Mesenteric fat pad (tissue), 1 donor: Measurements from ENCODE around the gene TSPAN18. TPM values are rescaled to one million over a fixed set of nuclear protein-coding genes. Genes with fewer than 3 reads are reported as not detected.

Source experiments
- DNase-seq: peaks from one replicate; pipeline ENCODE4 v3.0.0-alpha.2; 2020; ENCODE audit warnings: low spot score
- total RNA-seq: library from RNA; stranded (reverse); fragmentation: NEBNext Ultra II Directional; extraction: Animal tissue kit (Norgen Biotek cat#: 25700); gene quantifications from one replicate; pipeline ENCODE4 v1.2.1, GENCODE V29; 2021
- donor health status: DM: yes; HTN: yes; CAD: no.

TSPAN18 gene
- total RNA-seq, 1 donor from 2014 or later = 14.2 TPM

DNA sequence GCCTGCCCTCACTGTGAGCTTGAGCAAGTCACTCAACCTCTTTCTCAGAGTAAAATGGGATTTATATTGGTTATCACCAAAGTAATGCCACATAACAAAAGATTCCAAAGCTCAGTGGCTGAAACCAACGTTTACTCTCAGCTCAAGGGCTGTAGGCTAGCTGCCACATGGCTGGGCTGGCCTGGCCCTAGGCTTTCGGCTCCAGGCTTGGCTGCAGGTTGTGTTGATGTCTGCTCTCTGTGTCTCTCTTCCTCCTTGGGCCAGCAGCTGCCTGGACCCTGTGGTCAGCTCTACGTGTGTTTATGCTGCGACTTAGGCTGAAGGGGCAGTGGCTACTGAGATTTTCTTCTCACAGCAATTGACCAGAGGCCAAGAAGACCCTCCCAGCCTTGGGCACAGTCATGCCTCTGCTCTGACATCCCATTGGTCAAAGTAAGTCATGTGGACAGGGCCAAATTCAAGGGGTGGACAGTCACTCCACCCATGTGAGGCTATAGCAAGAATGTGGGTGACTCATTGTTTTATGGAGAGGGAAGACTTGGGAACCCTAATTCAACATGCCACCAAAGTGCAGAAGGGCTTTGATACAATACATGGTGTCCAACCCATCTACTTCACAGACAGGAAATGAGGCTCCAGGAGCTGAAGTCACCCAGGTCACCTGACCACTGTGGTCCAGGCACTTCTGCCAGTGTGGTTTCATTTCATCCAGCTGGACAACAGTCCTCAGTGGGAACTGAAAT lies 90.6 kb downstream of the TSPAN18 start:
- no peak for DNase-seq

DNA sequence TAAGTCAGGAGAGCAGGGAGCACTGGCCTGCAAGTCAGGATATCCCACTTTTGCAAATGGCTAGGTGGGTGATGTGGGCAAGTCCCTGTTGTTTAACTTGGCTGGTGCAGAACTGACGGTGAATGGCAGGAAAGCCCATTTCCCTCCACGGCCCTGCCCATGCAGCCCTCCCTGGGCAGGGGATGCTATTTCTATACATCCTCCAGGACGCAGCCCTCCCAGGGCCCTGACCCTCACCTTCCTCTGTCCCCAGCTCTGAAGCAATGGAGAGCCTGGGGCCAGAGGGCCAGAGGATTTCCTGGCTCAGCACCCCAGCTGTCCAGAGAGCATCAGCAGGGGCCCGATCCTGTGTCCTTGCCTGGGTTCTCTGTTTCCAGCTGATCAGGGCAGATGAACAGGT lies 91.3 kb downstream of the TSPAN18 start:
- no peak for DNase-seq

DNA sequence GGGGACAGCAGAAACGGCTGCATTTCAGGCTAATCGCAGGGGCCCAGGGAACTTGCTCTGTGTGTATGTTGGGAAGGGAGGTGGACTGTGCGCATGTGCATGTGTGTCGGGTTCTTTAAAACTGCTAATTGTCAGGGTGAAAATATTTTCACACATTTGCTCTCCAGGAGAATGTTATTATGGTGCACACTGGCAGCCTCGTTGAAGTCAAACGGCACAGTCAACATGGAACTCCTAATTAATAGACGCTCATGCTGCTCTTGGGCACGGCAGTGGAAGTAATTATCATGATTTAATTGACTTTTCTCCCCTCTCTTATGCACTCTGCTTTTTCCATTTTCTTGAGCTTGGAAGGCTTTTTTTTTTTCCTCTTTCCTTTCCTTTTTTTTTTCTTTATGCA lies 92.6 kb downstream of the TSPAN18 start:
- DNase-seq = no peak

DNA sequence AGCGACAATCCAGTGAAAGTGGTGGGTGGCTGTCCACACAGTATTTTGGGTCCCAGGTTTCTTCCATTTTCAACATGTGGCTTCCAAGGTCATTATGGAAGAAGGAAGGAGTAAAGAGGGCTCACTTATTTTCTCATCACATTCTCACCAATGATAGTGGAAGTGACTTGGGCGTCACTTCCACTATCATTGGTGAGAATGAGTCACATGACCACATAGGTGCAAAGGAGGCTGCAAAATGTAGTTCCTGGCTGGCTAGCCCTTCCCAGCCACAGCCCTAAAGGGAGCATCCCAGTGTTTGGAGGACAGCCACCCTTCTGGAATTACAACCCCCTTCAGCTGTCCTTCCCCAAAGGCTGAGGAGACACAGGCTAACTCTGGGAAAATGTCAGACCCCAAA lies 95.6 kb downstream of the TSPAN18 start:
- DNase-seq = no peak

DNA sequence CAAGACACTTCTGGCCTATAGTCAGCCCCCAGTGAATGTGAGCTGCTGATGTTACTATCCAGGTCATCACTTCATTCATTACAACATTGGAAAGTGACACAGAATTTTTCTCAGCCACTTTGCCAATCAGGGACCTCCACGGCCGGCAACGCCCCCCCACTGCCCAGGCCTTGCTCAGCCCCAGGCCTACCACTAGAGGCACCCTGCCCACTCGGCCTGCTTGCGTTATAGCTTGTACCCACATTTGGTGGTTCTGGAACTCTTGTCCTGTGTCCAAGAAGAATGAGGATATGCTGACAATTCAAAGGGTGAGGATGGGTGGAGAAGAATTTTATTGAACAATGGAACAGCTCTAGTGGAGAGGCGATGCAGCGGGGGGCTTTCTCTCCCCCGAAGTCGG lies 96.2 kb downstream of the TSPAN18 start:
- peak; percentile 49 for DNase-seq

- peak; percentile 30 for DNase-seq
Observed at GRCh38 chr11:44823868-44824267, 97.1 kb downstream of the TSPAN18 start.

GRCh38 chr11:44824300-44824704 lies 97.5 kb downstream of the TSPAN18 start:
- peak; percentile 47 for DNase-seq

GRCh38 chr11:44825058-44825785 lies 98.5 kb downstream of the TSPAN18 start:
- DNase-seq = peak; percentile 64

- DNase-seq = peak; percentile 87
Observed at GRCh38 chr11:44826922-44827643, 100.3 kb downstream of the TSPAN18 start.

- peak; percentile 60 for DNase-seq
Observed at GRCh38 chr11:44828296-44828695, 101.5 kb downstream of the TSPAN18 start.

- DNase-seq = peak; percentile 26
Observed at GRCh38 chr11:44829838-44830237, 103.1 kb downstream of the TSPAN18 start.

- peak; percentile 64 for DNase-seq
Observed at GRCh38 chr11:44831605-44832394, 105.0 kb downstream of the TSPAN18 start.

DNA sequence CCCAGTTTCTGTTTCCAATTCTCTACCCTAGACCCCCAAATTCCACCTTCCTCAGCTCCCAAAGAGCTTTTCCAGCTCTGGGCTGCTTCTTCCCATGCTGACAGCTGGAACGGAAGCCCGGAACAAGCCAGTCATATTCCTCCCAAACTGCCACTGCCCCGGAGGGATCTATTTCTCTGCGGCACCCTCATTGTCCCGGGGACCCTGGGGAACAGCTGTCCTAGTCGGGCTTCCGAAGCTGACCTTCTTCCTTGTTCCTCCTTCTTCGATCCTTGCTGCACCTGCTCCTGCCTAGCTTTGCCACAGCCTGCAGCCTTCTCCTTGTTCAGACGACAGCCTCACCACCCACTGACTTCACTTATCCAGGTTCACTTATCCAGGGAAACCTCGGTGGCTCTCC lies 105.7 kb downstream of the TSPAN18 start:
- peak; percentile 71 for DNase-seq

- peak; percentile 35 for DNase-seq
Observed at GRCh38 chr11:44833221-44833876, 106.6 kb downstream of the TSPAN18 start.

DNA sequence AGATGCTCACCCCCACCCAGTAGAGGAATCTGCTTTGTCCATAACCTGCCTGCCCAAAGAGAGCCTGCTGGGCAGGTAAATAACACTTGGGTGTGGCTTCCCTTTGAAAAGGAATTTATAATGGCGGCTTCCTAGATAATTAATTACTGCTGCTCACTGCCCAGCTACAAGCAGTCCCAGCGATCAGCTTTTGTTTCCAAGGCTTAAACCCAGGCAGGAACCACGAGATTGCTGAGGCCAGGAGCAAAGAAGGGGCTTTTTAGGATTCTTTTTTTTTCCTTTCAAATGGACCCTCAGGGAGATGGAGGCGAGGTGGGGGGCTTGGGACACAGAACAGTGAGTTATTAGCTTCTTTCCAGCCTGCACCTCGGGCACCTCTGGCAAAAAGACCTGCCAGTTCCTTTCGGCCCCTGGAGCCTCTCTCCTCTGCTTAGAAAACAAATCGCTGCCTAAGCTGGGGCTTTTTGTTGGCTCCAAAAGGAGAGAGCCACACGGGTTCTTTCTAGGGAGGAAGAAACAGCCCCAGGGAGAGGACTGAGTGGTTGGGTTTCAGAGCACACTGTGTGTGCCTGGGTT lies 107.2 kb downstream of the TSPAN18 start:
- DNase-seq = peak; percentile 43

DNA sequence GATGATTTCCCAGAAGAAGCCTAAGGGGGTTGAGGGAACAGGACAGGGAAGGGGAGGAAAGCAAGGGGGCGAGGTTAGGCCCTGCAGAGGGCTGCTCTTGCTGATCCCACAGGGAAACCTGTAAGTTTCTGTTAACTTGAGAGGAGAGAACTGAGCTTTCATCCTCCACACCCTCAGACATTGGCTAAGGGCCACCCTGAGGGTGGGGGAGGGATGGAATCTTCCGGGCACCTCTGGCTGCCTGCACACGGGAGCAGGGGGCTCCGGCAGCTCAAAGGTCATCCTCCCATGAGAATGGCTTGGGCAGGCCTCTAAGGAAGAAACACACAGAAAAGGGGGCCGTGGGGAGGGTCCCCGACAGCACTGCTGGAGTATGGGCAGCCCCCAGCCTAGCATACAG lies 108.1 kb downstream of the TSPAN18 start:
- DNase-seq = peak; percentile 30

DNA sequence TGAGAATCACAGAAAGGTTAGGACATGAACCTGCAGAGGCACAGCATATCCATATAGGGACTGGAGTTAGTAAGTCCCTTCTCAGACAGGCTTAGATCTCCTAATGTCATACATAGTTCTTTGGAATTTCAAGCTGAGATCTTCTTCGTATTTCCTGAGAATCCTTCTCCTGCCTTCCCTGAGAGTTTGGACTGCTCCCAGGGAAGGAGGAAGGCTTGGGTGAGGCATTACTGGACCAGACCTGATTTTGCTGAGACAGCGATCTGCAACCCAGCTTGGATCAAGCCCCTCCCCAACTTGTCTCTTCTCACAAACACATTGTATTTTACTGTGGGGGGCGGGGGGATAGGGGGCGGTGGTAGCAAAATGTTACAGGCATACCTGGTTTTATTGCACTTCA lies 108.5 kb downstream of the TSPAN18 start:
- peak; percentile 16 for DNase-seq

- DNase-seq = no peak
Observed at GRCh38 chr11:44835938-44836337, 109.2 kb downstream of the TSPAN18 start.

GRCh38 chr11:44837661-44838060 lies 110.9 kb downstream of the TSPAN18 start:
- no peak for DNase-seq

DNA sequence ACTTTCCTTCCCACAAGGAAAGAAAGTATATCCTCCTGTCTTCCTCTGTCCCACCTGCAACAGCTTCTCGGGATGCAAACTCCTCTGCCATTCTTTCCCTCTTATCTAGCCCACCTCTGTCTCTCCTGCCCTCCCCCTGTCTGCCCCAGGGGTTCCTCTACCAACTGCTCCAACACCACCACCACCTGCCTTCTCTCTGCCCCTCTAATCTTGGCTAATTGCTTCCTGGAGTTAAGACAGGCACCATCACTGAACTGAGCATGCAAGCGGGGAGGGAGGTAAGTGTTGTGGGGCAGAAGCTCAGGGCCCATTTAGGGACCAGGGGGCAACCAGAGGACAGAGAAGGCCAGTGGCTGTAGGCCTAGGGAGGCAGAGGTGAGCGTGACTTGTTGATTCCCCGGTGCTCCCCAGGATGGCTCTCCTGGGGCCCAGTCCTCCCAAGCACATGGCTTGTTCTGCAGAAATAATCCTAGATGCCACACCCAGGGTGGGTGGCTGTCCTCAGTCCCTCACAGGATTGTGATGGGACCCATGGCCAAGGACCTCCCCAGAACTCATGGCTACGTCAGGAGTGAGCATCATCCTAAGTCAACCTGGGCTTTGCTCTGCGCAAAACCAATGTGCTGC lies 112.8 kb downstream of the TSPAN18 start:
- no peak for DNase-seq
